ENCODE measurements around the gene C10orf67.
"Not testable (repeated sequence)": the region's sequence is repeated elsewhere in the genome, so short reads cannot be mapped to it uniquely, and the experiment has no call there.

C10orf67 gene

GRCh38 chr10:23362879-23363792 lies 18.5 kb upstream of the C10orf67 start:
- no peak for DNase-seq (ENCODE audit: low read depth in 2 of 2)

GRCh38 chr10:23362069-23362830 lies 17.7 kb upstream of the C10orf67 start:
- DNase-seq (ENCODE audit: low read depth in 2 of 2): no peak

GRCh38 chr10:23361665-23362064 lies 17.1 kb upstream of the C10orf67 start:
- DNase-seq (ENCODE audit: low read depth in 2 of 2): no peak

- no peak for DNase-seq (ENCODE audit: low read depth in 2 of 2)
These were observed 15.2 kb upstream of the C10orf67 start for GRCh38 chr10:23359692-23360380.

- no peak for DNase-seq (ENCODE audit: low read depth in 2 of 2)
These were observed 13.8 kb upstream of the C10orf67 start for GRCh38 chr10:23358357-23358756.

- no peak for DNase-seq (ENCODE audit: low read depth in 2 of 2)
These were observed 10.2 kb upstream of the C10orf67 start for GRCh38 chr10:23354630-23355279.

- no peak for DNase-seq (ENCODE audit: low read depth in 2 of 2)
These were observed 7.4 kb upstream of the C10orf67 start for GRCh38 chr10:23351926-23352519.

- DNase-seq (ENCODE audit: low read depth in 2 of 2): not testable (repeated sequence)
These were observed 6.1 kb upstream of the C10orf67 start for GRCh38 chr10:23350706-23351105.

GRCh38 chr10:23345861-23346260 lies 1.3 kb upstream of the C10orf67 start:
- DNase-seq (ENCODE audit: low read depth in 2 of 2): no peak

- DNase-seq (ENCODE audit: low read depth in 2 of 2): peak; percentile 48 to 56
These were observed 881 bp downstream of the C10orf67 start for GRCh38 chr10:23343591-23344240.

- DNase-seq (ENCODE audit: low read depth in 2 of 2): no peak
These were observed 2.2 kb downstream of the C10orf67 start for GRCh38 chr10:23342213-23342884.

GRCh38 chr10:23341004-23341403 lies 3.6 kb downstream of the C10orf67 start:
- no peak for DNase-seq (ENCODE audit: low read depth in 2 of 2)

GRCh38 chr10:23340354-23340753 lies 4.2 kb downstream of the C10orf67 start:
- no peak for DNase-seq (ENCODE audit: low read depth in 2 of 2)

GRCh38 chr10:23338886-23339285 lies 5.7 kb downstream of the C10orf67 start:
- no peak for DNase-seq (ENCODE audit: low read depth in 2 of 2)

GRCh38 chr10:23338155-23338828 lies 6.3 kb downstream of the C10orf67 start:
- DNase-seq (ENCODE audit: low read depth in 2 of 2): no peak

GRCh38 chr10:23337616-23338015 lies 7.0 kb downstream of the C10orf67 start:
- DNase-seq (ENCODE audit: low read depth in 2 of 2): no peak

GRCh38 chr10:23331567-23332301 lies 12.9 kb downstream of the C10orf67 start:
- no peak for DNase-seq (ENCODE audit: low read depth in 2 of 2)

GRCh38 chr10:23330948-23331347 lies 13.6 kb downstream of the C10orf67 start:
- no peak for DNase-seq (ENCODE audit: low read depth in 2 of 2)

Measured in stimulated activated CD4-positive, alpha-beta T cell treated with anti-CD3 and anti-CD28 coated beads, Interleukin-1b, Interleukin-23, amount 100 ng/mL, for 4 hours (primary cell).